Gastrocnemius medialis (tissue), 4 donors: ENCODE results near the gene FLT1.

Source experiments
- POLR2A ChIP-seq, 2 donors: fragments of 450-650 bp; IDR thresholded peaks; one replicate each; pipeline ENCODE4 v1.6.1; 2017; ENCODE audit warnings: antibody characterized with exemption in 2 of 2, mild to moderate bottlenecking in 2 of 2, moderate library complexity in 2 of 2
- TF ChIP-seq, protein P1 (sequence below), 5 experiments: fragments of 450-650 bp in 3 of 5; fragments of 200-600 bp in 2 of 5; sonication (generic) in 2 of 5; IDR thresholded peaks in 4 of 5; conservative IDR thresholded peaks in 1 of 5; 1 replicate in 4 of 5; 2 replicates in 1 of 5; pipeline ENCODE4 v1.5.1; 2016 to 2019; ENCODE audit warnings: antibody characterized with exemption in 5 of 5, mild to moderate bottlenecking in 3 of 5, moderate library complexity in 3 of 5

DNA sequence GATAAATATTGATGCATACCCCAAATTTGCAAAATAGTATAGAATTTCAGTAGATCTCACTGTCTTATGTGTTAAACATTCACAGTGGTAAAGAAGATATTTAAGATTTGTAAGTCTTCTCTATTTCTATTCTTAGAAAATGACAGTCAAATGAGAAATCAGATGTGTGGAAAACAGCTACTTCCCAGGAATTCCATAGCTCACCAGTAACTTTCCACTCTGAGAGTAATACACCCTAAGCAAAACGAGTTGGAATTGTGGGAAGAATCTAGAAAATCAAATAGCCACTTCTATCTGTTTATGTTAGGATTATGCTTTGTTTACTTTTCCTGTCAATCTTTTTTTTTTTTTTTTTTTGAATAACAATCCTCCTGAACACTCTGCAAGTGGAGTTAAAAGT, 69.1 kb downstream of the FLT1 start:
- TF ChIP-seq, protein P1, sequence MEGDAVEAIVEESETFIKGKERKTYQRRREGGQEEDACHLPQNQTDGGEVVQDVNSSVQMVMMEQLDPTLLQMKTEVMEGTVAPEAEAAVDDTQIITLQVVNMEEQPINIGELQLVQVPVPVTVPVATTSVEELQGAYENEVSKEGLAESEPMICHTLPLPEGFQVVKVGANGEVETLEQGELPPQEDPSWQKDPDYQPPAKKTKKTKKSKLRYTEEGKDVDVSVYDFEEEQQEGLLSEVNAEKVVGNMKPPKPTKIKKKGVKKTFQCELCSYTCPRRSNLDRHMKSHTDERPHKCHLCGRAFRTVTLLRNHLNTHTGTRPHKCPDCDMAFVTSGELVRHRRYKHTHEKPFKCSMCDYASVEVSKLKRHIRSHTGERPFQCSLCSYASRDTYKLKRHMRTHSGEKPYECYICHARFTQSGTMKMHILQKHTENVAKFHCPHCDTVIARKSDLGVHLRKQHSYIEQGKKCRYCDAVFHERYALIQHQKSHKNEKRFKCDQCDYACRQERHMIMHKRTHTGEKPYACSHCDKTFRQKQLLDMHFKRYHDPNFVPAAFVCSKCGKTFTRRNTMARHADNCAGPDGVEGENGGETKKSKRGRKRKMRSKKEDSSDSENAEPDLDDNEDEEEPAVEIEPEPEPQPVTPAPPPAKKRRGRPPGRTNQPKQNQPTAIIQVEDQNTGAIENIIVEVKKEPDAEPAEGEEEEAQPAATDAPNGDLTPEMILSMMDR (IDR thresholded peaks at IDR 0.05 in 4 of 5, conservative IDR thresholded peaks at IDR 0.05 in 1 of 5) = no peak
- no peak for TF ChIP-seq POLR2A (IDR thresholded peaks at IDR 0.05)
